Germinal center (tissue), 1 donor: ENCODE measurements around the gene TOP1.
"Not testable (repeated sequence)": the region's sequence is repeated elsewhere in the genome, so short reads cannot be mapped to it uniquely, and the experiment has no call there.

Source experiments
- DNase-seq: peaks from one replicate; pipeline ENCODE4 v3.0.0; 2012; ENCODE audit warnings: mixed read lengths, low spot score

Gene TOP1

DNA sequence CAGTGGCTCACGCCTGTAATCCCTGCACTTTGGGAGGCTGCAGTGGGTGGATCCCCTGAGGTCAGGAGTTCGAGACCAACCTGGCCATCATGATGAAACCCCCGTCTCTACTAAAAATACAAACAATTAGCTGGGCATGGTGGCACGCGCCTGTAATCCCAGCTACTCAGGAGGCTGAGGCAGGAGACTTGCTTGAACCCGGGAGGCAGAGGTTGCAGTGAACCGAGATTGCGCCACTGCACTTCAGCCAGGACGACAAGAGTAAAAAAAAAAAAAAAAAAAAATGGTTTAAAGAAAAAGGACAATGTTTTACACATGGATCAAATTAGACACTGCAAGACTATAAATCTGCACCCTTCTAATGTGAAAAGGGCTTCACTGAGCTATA, 103.8 kb downstream of the TOP1 start:
- DNase-seq, result not testable (repeated sequence)

- peak; percentile 83 for DNase-seq
These were observed 105.2 kb downstream of the TOP1 start for GRCh38 chr20:41133709-41134361.

GRCh38 chr20:41134362-41135186, 106.0 kb downstream of the TOP1 start:
- no peak for DNase-seq

GRCh38 chr20:41135187-41135887, 106.7 kb downstream of the TOP1 start:
- peak; percentile 76 for DNase-seq

- peak; percentile 21 for DNase-seq
These were observed 107.5 kb downstream of the TOP1 start for GRCh38 chr20:41135888-41136679.

DNA sequence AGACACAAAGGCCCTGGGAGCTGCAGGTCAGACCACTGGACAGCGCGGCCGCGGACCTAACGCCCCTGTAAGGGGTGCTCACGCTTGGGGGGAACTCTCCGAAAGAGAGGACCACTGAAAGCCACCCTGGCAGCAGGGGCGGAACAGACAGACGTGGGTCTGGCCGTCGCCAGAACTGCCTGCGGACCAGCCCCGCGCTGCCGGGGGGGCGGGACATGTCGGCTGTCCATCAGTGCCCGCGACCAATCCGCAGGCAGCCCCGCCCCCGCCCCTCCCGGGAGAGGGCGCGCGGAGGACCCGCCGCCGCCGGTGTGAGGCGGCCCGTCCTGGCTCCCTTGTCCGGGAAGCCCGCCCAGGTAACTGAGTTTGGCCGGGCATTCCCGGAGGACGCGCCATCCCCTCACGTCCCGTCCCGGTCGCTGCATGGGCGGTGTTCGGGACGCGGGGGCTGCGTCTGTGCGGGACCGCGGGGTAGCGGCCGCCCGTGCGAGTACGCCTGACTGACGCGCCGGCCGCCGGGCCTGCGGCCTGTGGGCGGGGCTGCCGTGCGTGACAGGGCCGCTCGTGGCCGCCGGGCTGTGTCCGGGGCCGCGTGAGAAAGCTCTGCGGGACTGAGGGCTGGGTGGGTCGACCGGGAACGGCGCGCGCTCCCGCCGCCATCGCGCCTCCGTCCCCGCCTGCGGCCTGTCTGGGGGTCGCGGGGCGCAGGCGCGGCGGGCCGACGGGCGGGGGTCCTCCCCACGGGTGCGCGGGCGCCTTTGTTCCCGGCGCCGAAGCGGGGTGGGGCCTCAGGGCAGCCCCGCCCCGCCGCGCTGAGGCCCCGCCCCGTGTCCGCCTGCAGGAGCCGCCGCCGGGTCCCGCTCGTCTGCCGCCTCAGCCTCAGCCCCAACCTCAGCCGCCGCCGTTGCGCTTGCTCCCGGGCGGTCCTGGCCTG, 108.3 kb downstream of the TOP1 start, which contains the start of gene PLCG1:
Gene PLCG1 (plus strand): TSS at position 864 of the 934 bp plus-strand sequence. CDS start 99 bp downstream, outside the sequence.
- DNase-seq, result peak; percentile 97

GRCh38 chr20:41137614-41138474, 109.2 kb downstream of the TOP1 start:
- peak; percentile 63 for DNase-seq

- DNase-seq, result no peak
These were observed 110.0 kb downstream of the TOP1 start for GRCh38 chr20:41138475-41139226.

GRCh38 chr20:41139227-41140093, 110.8 kb downstream of the TOP1 start:
- DNase-seq, result no peak

- no peak for DNase-seq
These were observed 111.9 kb downstream of the TOP1 start for GRCh38 chr20:41140226-41141133.

DNA sequence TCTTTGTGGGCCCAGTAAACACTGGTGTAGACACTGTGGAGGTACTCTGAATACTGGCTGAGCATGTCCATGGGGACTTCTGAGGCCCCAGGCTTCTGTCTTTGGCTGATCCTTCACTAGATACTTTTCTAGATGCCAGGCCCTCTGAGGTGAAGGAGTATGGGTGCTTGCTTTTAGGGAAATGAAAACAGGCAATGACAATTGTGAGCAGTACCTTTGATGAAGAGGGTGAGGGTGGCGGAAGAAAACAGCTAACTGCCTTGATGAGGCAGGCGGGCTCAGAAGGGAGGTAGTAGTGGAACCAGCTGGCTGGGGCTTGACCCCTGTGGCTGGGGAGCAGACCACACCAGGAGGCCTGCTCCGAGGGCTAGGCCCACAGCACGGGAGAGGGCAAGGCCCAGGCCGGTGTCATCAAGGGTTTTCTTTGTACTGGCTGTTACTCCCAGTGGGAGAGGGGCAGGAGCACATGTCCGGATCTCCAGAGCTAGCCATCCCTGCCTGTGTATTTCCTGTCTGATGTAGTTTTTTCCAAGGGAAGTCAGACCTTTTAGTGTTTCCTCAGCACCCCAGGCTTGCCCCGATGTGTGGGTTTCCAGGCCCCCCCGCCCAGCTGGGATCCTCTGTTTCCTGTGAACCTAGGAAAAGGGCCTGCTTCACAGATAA, 112.7 kb downstream of the TOP1 start:
- peak; percentile 27 for DNase-seq

DNA sequence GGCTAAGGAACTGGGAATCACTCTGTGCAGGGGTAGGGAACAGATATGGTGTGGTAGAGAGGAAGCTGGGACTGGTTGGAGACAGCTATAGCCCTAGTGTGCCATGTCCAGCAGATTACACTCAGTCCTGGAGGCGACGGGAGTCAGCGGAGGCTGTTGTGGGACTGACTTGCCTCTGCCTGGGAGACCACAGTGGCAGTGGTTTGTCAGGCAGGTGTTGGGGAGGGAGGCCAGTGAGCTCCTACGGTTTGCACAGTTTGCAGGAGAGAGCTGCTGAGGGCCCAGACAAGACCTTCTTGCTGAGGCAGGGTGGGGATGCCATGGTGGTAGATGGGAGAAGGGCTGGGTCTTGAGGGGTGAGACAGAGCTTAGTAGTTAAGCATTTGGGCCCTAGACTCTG, 113.6 kb downstream of the TOP1 start:
- no peak for DNase-seq

GRCh38 chr20:41142919-41143318, 114.3 kb downstream of the TOP1 start:
- no peak for DNase-seq

DNA sequence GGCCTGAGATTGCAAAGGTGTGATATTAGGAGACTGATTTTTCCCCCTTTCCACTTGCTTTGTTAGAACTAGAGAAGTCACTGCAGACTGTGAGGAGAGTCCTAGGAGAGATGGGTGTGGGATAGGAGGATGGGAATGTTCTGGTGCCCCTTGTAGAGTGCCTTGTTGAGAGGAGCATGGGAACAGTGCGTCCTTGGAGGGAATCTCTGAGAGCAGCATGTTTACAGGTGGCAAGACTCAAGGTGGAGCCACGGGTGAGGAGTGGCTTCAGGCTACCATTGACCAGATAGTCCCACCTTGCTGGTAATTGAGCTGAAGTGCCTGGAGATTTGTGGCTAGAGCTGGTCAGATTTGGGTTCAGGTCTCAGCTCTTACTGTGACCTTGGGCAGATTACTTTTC, 114.7 kb downstream of the TOP1 start:
- no peak for DNase-seq

GRCh38 chr20:41145317-41145716, 116.7 kb downstream of the TOP1 start:
- no peak for DNase-seq

DNA sequence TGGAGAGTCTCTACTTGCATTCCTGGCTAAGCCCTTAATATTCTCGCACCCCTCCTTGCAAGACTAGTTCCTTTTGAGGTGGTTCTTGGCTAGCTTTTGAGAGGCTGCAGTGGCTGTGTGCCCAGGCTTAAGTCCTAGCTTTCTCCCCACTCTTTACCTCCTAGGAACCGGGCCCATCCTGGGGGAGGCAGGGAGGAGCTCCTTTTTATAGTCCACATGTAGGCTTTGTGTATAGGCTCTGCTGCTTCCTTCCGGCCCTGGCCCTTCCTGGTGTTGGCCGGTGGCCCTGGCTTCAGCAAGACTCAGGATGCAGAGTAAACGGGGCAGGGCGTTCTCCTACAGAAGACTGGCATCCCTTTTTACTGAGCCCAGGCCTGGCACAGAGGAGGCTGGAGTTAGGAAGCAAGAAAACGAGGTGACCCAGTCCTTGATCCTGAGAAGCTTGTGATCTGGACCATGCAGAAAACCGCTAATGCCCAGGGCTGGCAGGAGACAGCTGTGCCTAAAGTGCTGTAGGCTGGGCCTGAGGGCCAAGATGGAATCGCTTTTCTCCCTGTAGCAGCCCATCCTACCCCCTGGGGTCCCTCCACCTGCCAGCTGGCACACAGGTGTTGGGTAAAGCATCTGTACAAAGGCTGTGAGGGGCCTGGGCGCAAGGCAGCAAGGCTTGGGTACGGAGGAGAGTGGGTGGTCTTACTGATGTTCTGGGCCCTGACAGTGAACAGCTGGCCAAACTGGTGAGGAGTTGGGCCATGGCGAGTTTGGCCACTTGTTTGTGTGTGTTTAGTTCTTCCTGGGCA, 117.4 kb downstream of the TOP1 start:
- DNase-seq, result no peak
